ENCODE measurements around the gene GTPBP6. TPM values are rescaled to one million over a fixed set of nuclear protein-coding genes. Genes with fewer than 3 reads are reported as not detected.

The GTPBP6 gene
- total RNA-seq, 6 experiments from 2014 or later: 35.1 to 40.2 (median 37.4) TPM

- no peak overlapping the region for H3K27ac Mint-ChIP-seq
- no peak for DNase-seq
- H3K4me1 Mint-ChIP-seq (ENCODE audit: low read depth): no peaks in the 10 kb centered on the region
- TF ChIP-seq CTCF (IDR thresholded peaks at IDR 0.05): peak; percentile 34; the same call in 1 of the 2 replicates
- H3K9me3 Mint-ChIP-seq: peaks cover 25% of the 10 kb centered on the region
- H3K36me3 Mint-ChIP-seq (ENCODE audit: low read depth): peaks cover 41% of the 10 kb centered on the region
- H3K4me3 Mint-ChIP-seq: no peak overlapping the region
- H3K27me3 Mint-ChIP-seq (ENCODE audit: insufficient read depth): peaks cover 7% of the 10 kb centered on the region
Measured at GRCh38 chrX:338836-339400, 20.3 kb upstream of the GTPBP6 start.

- Mint-ChIP-seq H3K27me3 (ENCODE audit: insufficient read depth) (peaks cover 7% of the 10 kb centered on the region), H3K9me3 (peaks cover 25% of the 10 kb centered on the region), H3K4me3 (no peak overlapping the region), H3K27ac (no peak overlapping the region), H3K36me3 (ENCODE audit: low read depth) (peaks cover 41% of the 10 kb centered on the region), H3K4me1 (ENCODE audit: low read depth) (no peaks in the 10 kb centered on the region)
- TF ChIP-seq CTCF (IDR thresholded peaks at IDR 0.05): no peak
- no peak for DNase-seq
Measured at GRCh38 chrX:338281-338835, 19.8 kb upstream of the GTPBP6 start.

GRCh38 chrX:337331-337831 lies 18.8 kb upstream of the GTPBP6 start:
- H3K36me3 Mint-ChIP-seq (ENCODE audit: low read depth): peaks cover 41% of the 10 kb centered on the region
- no peaks in the 10 kb centered on the region for H3K4me1 Mint-ChIP-seq (ENCODE audit: low read depth)
- H3K9me3 Mint-ChIP-seq: peaks cover 25% of the 10 kb centered on the region
- H3K27me3 Mint-ChIP-seq (ENCODE audit: insufficient read depth): peaks cover 7% of the 10 kb centered on the region
- no peak for DNase-seq
- H3K4me3 Mint-ChIP-seq: no peak overlapping the region
- TF ChIP-seq CTCF (IDR thresholded peaks at IDR 0.05): no peak
- no peak overlapping the region for H3K27ac Mint-ChIP-seq

GRCh38 chrX:336227-336626 lies 17.6 kb upstream of the GTPBP6 start:
- H3K4me3 Mint-ChIP-seq: no peak overlapping the region
- H3K4me1 Mint-ChIP-seq (ENCODE audit: low read depth): no peaks in the 10 kb centered on the region
- no peak for DNase-seq
- H3K27me3 Mint-ChIP-seq (ENCODE audit: insufficient read depth): peaks cover 7% of the 10 kb centered on the region
- H3K36me3 Mint-ChIP-seq (ENCODE audit: low read depth): peaks cover 35% of the 10 kb centered on the region
- no peak for TF ChIP-seq CTCF (IDR thresholded peaks at IDR 0.05)
- H3K9me3 Mint-ChIP-seq: peaks cover 18% of the 10 kb centered on the region
- no peak overlapping the region for H3K27ac Mint-ChIP-seq

GRCh38 chrX:335758-336155 lies 17.2 kb upstream of the GTPBP6 start:
- no peak for TF ChIP-seq CTCF (IDR thresholded peaks at IDR 0.05)
- no peak overlapping the region for H3K4me3 Mint-ChIP-seq
- peaks cover 7% of the 10 kb centered on the region for H3K27me3 Mint-ChIP-seq (ENCODE audit: insufficient read depth)
- DNase-seq: no peak
- H3K27ac Mint-ChIP-seq: no peak overlapping the region
- H3K36me3 Mint-ChIP-seq (ENCODE audit: low read depth): peaks cover 35% of the 10 kb centered on the region
- H3K9me3 Mint-ChIP-seq: peaks cover 18% of the 10 kb centered on the region
- H3K4me1 Mint-ChIP-seq (ENCODE audit: low read depth): no peaks in the 10 kb centered on the region

All from HFFc6 (cell line).